Endometrial microvascular endothelial cells (primary cell): ENCODE measurements around the gene JAG1. TPM values are rescaled to one million over a fixed set of nuclear protein-coding genes. Genes with fewer than 3 reads are reported as not detected.
"Not testable (repeated sequence)": the region's sequence is repeated elsewhere in the genome, so short reads cannot be mapped to it uniquely, and the experiment has no call there.

ENCODE experiments used
- in situ Hi-C: cut with HindIII; loops from 2 replicates; pipeline ENCODE4 v1.10.0; 2017; ENCODE audit warnings: low sequenced_read_pairs, low pct_unique_long_range_greater_than_20kb; ENCODE audit errors: inconsistent ontology term
- total RNA-seq: library from RNA; depleted of rRNA; stranded (reverse); fragments of >200 nt; gene quantifications from one replicate; pipeline ENCODE4 v1.2.3, GENCODE V29; 2015; ENCODE audit errors: inconsistent ontology term

JAG1 gene
- total RNA-seq, 1 donor from 2014 or later, result 58.1 TPM

DNA sequence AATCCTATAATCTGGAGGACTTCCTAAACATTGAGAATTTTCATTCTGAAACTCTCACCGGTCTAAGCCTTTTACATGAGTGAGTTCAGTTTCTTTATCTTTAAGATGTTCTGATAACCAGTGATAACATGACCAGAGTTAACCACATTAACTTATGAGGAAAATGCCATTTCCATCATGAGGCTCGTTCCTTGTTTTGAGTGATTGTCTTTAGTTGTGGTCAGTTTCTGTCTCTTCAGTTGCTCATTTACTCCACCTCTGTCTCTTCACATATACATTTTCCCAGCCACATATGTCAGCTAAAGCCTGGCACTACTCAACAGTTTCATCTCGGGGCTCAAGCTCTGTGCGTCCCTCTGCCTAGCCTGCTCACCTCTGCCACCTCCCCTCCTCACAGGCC lies 70.4 kb downstream of the JAG1 start:
- in situ Hi-C loops, result no loop called here

DNA sequence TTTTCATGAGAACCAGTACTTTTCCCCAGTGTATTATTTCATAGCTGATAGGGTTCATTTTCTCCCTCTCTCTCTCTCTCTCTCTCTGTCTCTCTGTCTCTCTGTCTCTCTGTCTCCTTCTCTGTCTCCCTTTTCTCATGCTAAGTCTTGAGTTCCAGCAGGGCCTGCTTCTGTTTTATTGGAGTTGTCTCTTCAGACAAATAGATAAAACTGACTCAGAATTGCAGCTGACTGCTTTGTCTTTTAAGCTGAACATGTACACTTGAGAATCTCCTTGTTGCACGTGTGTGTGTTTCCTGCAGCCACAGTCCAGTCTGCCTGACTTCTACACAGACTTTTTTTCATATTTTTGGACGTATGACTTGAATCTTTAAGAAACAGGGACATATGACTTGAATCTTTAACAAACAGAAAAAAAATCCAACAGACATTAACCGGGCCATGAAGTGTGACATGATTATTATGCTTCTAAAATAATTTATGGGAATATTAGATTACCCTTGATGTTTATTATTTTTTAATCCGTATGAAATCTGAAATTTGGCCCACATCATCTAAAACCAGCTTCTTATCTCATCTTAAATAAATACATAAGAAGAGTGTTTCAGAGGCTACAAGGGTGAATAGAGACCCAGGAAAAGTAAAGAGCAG lies 71.5 kb downstream of the JAG1 start:
- in situ Hi-C loops, result no loop called here

GRCh38 chr20:10597637-10598036 lies 76.2 kb downstream of the JAG1 start:
- in situ Hi-C loops, result no loop called here

DNA sequence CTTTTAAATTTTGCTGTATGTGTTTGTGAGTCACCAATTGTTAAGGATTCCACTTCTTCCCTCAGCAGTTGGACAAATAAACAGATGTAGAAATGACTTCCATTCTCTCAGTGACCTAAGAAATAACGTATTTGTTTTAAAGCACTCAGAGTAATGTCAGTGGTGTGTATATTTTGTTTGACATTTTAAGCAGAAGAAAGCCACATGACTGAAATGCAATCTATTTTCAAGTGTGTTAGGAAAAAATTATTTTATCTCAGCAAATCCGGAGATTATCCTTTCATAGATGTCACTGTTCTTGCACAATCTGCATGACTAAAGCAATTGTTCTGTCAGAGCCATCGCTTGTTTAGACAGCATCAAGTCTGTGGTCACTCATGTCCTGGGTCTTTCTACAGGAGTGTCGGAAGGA lies 77.1 kb downstream of the JAG1 start:
- in situ Hi-C loops, result no loop called here

- in situ Hi-C loops, result no loop called here
Measured at GRCh38 chr20:10595985-10596384, 77.8 kb downstream of the JAG1 start.

- in situ Hi-C loops, result no loop called here
Measured at GRCh38 chr20:10595266-10595665, 78.5 kb downstream of the JAG1 start.

- in situ Hi-C loops, result no loop called here
Measured at GRCh38 chr20:10594296-10594868, 79.4 kb downstream of the JAG1 start.

DNA sequence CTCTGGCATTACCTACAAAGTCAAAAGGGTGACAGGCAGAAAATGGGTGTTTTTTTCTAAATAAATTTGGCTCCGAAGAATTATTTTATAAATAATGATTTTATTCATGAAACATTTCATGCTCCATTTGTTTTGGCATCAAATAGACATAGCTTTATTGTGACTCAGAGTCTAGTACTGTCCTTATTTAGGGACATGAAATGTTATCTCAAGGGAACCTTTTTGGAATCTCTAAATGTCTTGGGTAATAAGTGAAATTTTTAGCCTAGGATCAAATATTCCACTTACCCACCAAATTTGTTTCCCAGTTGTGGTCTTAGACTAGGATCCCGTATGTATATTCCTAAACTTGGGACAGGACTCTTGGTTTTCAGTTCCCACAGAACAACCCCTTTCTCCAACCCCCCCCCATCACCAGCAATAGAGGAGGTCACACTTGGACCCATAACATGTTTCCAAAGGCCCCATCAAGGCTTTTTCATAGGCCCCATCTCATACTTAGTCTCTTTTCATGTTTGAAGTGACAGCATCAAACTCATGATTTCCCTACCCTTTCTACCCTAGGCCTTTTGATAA lies 81.8 kb downstream of the JAG1 start:
- in situ Hi-C loops, result no loop called here

GRCh38 chr20:10590950-10591671 lies 82.7 kb downstream of the JAG1 start:
- in situ Hi-C loops, result no loop called here

DNA sequence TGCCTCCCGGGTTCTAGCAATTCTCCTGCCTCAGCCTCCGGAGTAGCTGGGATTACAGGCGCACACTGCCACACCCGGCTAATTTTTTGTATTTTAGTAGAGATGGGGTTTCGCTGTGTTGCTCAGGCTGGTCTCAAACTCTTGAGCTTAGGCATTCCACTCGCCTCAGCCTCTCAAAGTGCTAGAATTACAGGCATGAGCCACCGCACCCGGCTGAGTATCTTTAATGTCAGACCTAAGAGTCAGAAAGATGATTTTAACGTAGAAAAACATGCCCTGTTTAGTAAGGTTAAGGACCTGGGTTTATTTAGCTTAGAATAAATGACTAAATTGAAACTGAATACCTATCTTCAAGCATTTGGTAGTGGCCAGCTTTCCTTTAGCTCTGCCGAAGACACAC lies 83.4 kb downstream of the JAG1 start:
- in situ Hi-C loops, result not testable (repeated sequence)

Other genes starting within 250 kb of the JAG1 start
- gene MKKS, start 239.8 kb downstream of the JAG1 start, total RNA-seq, result 11.7 TPM
- 2.6 TPM for gene SLX4IP, start 238.7 kb downstream of the JAG1 start, total RNA-seq